NCI-H1930 (cell line): ENCODE measurements around the gene G6PC3.
"Not testable (repeated sequence)": the region's sequence is repeated elsewhere in the genome, so short reads cannot be mapped to it uniquely, and the experiment has no call there.

Source experiments
- DNase-seq, 2 experiments: peaks; one replicate each; lab custom pipeline; 2025; lab: John Stamatoyannopoulos, UW

Gene G6PC3

DNA sequence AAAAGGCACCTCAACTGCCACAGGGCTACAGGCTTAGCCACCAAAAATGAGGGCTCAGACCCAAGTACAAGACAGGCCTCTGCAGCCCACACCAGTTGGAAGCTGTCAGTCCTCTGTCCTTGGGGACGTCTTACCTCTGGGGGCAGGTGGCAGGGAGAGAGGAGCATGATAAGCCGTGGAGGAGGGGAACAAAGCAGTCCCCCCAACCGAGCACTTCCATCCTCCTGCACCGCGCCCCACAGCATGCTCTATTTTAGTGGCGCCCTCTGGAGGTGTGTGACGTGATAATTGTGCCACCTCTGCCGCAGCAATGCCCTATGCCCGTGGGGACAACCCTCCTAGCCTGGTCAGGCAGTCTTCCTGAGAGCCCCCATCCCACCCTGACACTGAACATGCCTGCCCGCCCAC, 13.6 kb downstream of the G6PC3 start:
- DNase-seq: peak; percentile 16 to 45

DNA sequence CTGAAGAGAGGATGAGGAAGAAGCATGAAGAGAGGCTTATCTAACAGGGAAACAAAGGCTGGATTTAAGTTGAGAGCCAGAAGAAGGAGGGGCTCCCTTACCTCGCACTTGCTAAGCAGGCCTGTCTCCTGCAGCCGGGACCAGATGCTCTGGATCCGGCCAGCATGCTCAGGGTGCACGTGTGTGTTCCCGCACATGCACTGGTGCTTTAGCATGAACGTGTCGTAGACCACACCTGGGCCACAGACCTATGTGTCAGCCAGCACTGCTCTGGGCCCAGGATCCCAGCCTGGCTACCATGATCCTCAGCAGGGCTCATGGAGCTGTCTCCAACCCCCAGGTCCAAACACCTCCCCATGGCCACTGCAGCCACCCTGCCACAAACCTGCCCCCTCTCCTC, 14.4 kb downstream of the G6PC3 start:
- DNase-seq: no peak

DNA sequence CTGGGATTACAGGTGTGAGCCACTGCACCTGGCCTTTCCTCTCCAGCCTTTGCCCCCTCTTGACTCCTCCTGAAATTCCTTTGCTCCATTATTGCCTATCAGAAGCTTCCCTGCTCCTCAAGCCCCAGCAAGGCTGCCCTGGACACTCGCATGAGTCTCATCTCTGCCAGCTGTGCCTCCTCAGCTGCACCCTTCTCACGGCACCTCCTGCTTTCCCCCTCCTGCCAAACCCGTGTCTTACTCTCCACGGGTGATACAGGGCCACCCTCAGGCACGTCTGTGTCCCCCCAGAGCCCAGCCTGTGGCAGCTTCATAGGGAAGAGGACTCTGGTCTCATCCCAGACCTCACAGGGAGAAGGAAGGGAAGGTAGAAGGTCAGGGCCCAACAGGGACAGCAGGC, 15.4 kb downstream of the G6PC3 start:
- DNase-seq: no peak

DNA sequence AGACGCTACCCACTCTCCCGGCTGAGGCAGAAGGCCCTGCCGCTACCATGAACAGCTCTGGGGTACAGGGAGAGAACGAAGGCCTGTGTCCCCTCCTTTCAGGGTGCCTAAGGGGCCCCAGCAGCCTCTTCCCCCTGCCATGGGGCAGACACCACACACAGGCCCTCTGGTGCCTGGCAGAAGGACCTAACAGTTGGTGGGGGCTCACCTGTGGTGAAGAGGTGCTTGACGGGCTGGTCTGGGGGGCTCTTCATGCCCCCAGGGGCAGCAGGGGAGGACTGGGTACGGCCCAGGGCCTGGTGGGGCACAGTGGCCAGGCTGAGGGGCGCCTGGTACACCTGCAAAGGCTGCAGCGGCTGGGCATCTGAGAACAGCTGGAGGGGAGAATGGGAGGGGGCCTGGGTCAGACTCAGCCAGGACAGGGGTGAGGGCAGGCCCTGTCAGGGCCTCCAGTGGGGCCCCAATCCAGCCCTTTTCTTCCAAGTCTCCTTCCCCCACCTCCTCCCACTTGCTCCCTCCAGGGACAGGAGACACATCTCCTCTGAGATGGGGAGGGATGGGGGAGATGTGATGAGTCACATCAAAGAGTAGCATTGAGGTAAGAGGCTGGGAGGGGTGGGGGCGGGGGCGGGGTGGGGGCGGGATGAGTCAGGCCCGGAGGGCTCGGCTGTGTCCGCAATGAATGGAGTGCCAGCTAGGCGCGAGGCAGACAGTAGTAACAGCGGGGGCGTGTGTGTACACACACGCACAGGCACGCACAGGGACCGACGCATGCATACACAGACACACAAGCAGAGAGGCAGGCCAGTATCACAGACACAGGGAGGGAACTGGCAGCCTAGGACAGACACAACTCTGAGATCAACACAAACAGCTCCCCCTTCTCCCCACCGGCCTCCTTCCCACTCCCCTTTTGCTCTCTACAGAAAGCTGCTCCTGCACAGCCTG, 16.1 kb downstream of the G6PC3 start:
- no peak for DNase-seq

DNA sequence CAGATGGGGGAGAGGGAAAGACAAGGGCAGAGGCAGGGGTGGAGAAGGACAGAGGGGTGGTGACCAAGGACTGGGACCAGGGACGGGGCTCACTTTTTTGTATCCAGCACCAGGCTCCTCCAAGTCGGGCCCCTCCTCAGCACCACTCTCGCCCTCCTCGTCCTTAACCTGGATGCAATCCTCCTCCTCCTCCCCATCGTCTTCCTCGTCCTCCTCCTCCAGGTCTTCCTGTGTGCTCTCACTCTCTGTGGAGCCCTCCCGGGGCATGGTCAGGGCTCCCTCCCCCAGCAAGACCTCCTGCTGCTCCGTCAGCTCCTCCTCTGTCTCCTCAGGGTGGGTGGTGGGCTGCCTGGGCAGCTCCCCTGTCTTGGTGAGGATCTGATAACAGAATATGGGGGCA, 16.8 kb downstream of the G6PC3 start:
- no peak for DNase-seq

DNA sequence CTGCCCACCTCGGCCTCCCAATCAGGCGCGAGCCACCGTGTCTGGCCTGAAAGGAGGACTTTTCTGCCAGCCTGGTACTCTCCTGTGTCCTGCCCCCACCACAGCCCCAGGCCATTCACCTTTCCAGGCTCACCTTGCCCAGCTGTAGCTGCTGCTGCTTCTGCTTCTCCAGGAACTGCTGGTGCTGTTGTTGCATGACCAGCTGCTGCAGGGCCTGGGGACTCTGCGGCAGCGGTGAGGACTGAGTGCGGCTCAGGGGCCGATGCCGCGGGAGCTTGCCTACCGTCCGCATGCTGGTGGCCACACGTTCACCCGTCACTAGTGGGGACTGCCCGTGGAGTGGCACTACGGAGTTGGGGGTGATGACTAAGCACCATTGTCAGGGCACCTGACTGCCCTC, 17.7 kb downstream of the G6PC3 start:
- DNase-seq: no peak

DNA sequence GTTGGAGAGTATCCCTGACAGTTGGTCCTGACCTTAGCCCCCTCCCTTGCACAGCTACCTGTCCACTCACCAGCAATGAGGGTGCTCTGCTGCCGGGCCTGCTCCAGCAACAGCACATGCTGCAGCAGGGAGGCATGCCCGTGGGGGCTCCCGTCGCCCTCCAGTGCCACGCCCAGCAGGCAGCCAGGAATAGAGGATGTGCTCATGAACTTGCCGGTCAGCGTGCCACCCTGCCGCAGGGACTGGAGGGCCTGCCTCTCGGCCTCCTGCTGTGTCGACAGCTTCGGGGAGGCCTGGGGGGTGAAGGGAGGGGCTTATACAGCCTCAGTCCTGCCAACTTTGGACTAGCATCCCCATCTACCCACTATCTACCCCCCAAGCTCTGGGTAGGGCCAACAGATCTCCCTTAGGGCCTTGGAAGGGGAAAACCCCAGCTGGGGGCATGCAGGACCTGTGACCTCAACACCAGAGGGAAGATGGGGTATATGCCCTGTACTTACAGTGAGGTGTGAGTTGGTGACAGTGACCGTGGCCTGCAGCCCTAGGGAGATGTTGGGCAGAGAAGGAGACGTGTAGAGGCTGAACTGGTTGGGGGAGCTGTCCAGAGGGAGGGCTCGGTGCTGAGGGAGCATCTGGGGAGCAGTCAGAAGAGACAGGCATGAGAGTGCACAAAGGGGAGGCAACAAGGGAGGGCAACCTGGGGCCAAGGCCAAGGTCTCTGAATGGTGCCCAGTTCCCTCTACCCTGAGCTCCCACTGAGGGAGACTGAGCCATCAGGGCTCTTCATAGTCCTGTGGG, 20.9 kb downstream of the G6PC3 start:
- DNase-seq: no peak

DNA sequence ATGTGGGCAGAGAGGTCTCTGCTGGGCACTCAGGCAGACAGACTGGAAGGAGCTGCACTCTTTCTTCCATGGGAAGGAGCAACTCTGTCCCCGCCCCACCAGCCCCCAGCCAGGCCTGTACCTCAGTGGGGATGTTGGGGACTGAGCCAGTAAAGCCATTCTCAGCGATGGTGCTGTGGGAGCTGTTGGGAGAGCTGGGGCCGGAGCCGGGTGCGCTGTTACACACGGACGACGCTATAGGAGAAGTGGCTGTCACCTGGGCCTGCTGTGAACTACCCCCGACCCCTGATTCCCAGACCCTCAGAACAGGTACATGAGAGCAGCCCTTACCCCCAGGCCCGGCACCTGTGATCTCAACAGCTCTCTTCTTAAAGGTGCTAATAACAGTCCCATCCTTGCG, 21.5 kb downstream of the G6PC3 start:
- DNase-seq: no peak

DNA sequence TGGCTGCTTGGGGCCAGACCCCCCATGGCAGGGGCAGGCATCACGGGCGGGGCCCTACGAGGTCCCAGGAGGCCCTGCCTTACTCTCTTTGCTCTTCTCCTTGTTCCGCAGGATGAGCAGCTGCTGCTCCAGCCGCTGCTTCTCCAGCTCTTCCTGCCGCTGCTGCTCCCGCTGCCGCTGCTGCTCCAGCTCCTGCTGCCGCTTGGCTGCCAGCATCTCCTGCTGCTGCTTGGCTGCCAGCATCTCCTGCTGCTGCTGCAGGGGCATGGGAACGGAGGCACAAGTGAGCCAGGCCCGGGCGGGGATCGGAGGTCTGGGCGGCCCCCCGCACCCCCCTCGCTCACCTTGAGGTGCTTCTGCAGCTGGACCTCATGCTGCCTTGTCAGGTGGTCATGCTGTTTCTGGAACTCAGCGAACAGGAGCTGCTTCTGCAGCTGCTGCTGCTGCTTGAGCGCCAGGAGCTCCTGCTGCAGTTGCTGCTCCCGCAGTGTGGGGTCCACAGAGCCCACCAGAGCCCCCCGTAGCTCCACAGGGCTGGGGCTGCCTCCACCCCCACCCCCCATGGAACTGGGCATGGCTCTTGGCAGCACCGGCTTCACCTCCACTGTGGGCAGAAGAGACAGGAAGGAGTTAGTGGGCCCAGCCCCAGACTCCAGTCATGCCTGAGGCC, 22.8 kb downstream of the G6PC3 start:
- DNase-seq: no peak

DNA sequence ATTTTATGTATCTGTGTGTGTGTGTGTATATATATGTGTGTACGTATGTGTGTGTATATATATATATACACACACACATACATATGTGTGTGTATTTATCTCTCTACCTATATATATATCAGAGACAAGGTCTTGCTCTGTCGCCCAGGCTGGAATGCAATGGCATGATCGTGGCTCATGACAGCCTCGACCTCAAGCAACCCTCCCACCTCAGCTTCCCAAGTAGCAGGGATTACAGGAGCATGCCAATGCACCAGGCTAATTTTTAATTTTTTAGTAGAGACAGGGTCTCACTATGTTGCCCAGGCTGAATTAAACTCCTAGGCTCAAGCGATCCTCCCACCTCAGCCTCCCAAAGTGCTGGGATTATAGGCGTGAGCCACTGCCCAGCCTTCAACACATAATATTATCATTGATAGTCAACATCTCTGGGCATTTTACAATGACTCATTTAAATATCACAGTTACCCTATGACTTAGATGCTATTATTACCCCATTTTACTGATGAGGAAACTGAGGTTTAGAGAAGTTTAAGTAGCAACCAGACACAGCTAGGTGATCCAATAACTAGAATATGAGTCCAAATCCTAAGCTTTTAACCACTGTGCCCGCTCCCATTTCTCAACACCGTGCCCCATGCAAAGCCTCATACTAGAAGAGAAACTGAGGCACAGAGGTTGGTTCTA, 24.3 kb downstream of the G6PC3 start:
- DNase-seq: no peak

DNA sequence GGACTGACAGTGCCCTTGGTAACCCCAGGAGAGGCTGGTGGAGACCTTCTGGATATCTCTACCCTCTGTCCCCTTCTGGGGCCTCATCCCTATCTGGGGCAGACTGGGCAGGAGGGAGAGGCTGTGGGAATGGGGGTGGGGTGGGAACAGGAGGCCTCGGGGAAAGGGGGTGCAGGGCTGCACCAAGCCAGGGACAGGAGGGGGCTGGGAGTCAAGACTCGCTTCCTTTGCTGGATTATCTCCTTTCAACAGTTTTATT, 24.8 kb downstream of the G6PC3 start:
- DNase-seq: no peak

DNA sequence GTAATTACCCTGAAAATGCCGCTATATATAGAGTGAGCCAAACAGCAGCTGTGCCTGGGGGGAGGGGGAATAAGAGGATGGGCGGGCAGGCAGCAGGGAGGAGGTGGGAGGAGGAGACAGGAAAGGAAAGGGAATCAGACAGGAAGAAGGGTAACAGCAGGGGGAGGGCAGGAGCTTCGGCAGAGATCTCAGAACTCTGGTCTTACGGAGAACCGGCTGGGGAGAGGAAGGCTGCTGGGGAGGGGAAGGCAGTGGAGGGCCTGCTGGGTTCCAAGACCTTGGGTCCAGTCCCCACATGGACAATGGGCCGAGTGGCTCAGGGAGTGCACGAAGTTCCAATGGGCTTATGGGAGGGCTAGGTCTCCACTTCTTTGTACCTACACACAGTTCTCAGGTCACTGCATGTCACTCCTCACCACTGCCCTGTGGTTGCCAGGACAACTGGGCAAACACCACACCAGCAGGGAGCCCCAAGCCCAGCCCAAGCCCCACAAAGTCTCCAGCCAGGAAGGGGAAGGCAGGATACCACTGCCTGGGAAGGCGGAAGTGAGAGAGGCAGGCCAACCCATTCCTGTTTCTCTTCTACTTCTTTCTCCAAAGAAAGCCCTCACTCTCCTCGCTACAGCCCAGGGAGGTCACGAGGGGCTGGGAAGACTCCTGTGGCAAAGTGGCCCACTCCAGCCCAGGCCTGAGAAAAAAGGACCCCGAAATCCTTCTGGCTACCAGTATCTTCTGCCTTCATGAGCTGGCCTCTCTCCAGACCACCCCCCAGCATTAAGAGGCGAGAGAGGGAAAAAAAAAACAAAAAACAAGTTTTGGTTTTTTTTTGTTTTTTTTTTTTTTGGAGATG, 25.3 kb downstream of the G6PC3 start:
- no peak for DNase-seq

DNA sequence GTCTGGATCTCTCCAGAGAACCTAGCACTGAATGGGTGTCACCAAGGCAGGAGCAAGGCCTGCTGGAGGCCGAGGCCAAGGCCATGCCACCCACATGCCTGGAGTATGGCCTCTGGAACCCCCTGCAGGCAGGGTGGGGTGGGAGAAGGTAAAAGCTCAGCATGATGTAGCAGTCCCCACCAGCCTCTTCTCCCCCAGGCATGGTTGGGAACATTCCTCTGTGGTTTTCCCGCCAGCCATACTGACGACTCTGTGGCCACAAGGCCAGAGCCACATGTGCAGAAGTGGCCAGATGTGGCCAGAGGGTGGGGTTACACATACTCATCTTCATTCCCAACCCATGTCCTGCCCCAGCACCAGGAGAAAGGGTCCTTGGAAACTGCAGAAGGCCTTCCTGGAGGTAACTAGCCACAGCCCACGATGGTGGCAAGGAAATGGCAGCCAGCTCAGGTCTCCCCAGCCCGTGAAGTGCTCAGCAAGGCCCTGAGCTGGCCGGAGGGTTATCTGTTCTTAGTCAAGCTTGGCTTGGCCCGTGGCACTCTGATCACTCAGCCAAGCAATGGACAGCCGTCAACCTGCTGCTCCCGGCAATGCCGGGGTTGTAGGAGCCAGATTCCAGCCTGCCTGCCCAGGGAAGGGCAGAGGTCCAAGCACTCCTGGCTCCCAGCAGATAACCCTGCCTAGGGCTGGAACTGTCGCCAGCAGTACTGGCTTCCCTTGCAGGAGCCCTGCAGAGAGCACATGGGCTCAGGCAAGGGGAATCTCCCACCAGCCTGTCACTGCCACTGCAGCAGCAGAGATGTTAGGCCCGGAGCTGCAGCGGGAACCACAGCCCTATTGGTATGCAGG, 26.8 kb downstream of the G6PC3 start:
- no peak for DNase-seq

DNA sequence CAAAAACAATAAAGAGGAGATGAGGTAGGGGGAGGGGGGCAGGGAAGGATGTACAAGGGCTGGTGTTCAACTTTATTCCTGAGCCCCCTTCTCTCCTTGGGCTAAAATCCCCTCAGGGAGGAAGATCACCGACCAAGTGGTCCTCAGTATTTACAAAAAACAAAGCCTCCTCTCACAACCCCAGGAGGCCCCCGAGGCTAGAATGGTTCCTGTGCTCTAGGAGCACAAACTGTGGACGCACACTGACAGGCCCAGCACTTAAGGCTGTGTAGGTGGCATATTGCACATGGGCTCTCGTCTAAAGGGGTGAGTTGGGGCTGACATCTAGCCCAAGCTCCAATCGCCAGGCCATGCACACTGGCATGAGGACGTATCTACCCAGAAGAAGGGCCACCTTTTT, 31.3 kb downstream of the G6PC3 start:
- DNase-seq: not testable (repeated sequence)

DNA sequence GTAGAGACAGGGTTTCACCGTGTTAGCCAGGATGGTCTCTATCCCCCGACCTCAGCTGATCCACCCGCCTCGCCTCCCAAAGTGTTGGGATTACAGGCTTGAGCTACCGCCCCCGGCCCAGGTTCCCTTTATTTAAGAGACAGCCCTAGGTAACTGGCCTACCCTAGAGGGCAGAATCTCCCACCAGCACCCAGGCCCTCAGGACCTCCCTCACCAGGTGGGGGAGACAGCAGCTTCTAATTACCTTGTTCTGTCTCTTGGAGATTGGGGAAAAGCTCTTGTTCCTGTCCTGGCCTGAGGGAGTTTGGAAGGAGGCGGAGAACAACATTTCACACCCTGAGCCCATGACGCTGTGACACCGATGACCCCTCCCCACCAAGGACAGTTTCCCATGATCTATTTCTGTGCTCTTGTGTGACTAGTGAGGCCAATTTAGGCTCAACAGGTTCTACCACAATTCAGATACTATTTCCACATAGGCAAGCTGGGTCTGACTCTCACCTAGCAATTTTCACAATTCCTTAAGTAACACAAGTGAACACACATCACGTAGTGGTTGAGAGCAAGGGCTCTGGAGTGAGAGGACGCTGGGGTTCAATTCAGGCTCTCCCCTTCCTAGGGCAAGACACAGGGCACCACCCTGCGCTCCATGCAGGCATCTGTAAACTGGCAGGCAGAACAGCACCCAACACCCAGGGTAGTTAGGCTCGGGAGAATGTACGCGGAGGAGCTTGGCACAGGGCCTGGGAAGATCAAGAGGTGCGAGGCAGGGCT, 32.5 kb downstream of the G6PC3 start:
- no peak for DNase-seq

DNA sequence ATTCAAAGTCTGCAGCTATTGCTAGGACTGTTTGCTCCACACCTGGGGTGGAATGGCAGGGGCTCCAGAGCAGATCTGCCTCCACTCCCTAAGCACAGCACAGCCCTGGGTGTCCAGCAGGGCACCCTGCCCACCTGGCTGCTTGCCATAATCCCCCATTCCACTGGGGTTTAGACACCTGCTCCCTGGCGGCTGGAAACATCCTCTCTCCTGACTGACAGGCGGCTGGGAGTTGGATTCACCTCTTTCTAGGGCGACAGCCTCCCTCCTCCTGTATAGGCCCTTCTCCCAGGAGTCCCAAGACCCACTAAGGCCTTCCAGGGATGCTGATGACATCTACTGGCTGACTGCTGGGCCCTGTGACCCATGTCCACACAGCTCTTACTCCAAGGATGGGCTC, 34.9 kb downstream of the G6PC3 start:
- DNase-seq: no peak

DNA sequence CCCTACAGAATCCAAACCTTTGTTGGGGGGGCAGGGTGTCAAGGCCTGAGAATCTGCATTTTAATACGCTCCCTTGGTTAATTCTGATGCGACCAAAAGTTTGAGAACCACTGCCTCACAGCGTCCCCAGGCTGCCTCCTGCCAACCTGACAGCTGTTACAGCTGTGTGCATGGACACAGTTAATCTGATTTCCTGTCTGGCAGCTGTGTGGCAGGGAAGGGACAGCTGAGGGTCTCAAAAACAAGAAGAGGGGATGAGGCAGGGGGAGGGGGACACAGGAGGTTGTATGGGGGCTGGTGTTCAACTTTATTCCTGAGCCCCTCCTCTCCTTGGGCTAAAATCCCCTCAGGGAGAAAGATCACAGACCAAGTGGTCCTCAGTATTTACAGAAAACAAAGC, 35.4 kb downstream of the G6PC3 start:
- no peak for DNase-seq

DNA sequence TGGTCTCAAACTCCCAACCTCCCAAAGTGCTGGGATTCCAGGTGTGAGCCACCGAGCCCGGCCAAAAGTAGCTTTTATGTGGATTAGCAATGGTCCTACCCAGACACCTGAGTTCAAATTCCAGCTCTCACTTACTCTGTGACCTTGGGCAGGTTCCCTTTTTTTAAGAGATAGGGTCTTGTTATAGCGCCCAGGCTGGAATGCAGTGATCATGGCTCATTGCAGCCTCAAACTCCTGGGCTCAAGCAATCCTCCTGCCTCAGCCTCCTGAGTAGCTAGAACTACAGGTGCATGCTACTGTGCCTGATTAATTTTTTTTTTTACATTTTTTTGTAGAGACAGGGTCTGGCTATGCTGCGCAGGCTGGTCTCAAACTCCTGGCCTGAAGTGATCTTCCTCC, 36.3 kb downstream of the G6PC3 start:
- DNase-seq: no peak

DNA sequence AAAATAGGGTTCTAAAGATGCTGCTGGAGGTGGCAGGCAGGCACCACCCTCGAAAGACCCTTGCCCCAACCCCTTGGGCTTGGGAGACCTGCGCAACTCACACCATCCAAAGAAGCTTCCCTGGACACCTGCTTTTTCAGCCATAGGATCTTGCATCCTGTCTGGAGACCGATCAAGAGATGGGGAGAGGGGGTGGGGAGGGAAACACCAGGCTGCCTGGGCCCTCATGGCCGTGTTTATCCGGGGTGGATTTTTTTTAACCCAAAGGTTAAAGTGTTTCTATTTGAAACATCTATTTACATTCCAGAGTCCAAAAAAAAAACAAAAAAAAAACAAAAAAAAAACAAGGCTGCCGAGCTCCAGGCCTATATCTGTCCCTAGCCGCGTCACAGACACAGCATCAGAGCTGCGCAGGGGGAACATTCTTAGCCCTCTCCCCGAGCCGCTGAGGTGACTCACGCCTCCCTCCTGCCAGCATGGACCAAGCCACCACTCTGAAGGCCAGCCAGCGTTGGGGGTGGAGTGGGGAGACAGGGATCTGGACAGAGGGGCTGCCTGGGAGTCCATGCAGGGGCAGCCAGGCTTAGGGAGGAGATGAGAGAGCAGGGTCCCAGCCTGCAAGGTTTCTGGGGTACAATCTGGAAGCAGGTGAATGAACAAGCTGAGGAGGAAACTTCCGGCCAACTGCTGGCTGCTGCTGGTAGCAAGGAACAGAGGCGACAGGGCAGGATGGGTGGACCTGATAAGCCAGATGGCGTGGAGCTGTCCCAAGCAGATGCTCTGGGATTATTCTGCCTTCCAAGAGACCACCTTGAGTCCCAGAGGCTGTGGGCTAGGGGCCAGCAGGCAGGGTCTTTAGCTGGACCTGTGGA, 38.1 kb downstream of the G6PC3 start:
- DNase-seq: no peak
